Measurements from ENCODE around the gene MBIP. TPM values are rescaled to one million over a fixed set of nuclear protein-coding genes. Genes with fewer than 3 reads are reported as not detected.

MBIP gene
- polyA plus RNA-seq, 4 donors: 50.1 to 57.8 (median 52.3) TPM

- no peak for DNase-seq (ENCODE audit: low read depth in 4 of 4, low spot score in 2 of 4)
These were observed 49.2 kb downstream of the MBIP start for GRCh38 chr14:36271222-36271621.

- no peak for DNase-seq (ENCODE audit: low read depth in 4 of 4, low spot score in 2 of 4)
These were observed 50.2 kb downstream of the MBIP start for GRCh38 chr14:36270191-36270590.

GRCh38 chr14:36268121-36268520 is 52.3 kb downstream of the MBIP start:
- no peak for DNase-seq (ENCODE audit: low read depth in 4 of 4, low spot score in 2 of 4)

- no peak for DNase-seq (ENCODE audit: low read depth in 4 of 4, low spot score in 2 of 4)
These were observed 55.8 kb downstream of the MBIP start for GRCh38 chr14:36264595-36264994.

GRCh38 chr14:36264107-36264506 is 56.3 kb downstream of the MBIP start:
- DNase-seq (ENCODE audit: low read depth in 4 of 4, low spot score in 2 of 4): no peak

GRCh38 chr14:36260970-36261640 is 59.3 kb downstream of the MBIP start:
- DNase-seq (ENCODE audit: low read depth in 4 of 4, low spot score in 2 of 4): no peak

- no peak for DNase-seq (ENCODE audit: low read depth in 4 of 4, low spot score in 2 of 4)
These were observed 62.2 kb downstream of the MBIP start for GRCh38 chr14:36258241-36258640.

GRCh38 chr14:36256126-36256801 is 64.2 kb downstream of the MBIP start:
- DNase-seq (ENCODE audit: low read depth in 4 of 4, low spot score in 2 of 4): no peak

GRCh38 chr14:36254020-36254624 is 66.3 kb downstream of the MBIP start:
- DNase-seq (ENCODE audit: low read depth in 4 of 4, low spot score in 2 of 4): no peak

Other genes with a start within 250 kb of the MBIP start
- under 1 TPM; 0.19 to 0.96 (median 0.39) TPM for gene PTCSC3, start 143.9 kb downstream of the MBIP start, polyA plus RNA-seq (ENCODE audit: insufficient read length in 4 of 4)
- gene NKX2-1, start 199.6 kb upstream of the MBIP start, polyA plus RNA-seq (ENCODE audit: insufficient read length in 4 of 4): not detected